ENCODE measurements around the gene HDAC5. TPM values are rescaled to one million over a fixed set of nuclear protein-coding genes. Genes with fewer than 3 reads are reported as not detected.

HDAC5 gene
- total RNA-seq, 1 experiment from 2014 or later: 25.9 TPM

DNA sequence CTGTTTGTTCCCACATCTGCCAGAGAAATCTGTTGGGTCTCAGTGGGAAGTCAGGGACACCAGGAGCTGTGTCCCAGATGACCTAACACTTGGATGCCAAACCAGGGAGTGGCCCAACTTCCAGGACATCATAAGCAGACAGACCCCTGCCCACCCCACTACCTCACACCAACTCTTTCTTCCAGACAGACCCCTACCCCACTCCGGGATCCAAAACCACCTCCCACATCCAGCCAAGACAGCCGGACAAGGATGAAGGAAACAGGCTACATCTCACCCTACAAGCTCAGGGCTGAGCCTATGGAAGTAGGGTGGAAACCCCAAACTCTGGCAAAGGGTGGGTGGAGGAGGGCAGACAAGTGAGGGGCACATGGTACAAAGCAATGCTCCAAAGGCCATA lies 3.6 kb downstream of the HDAC5 start:
- Histone ChIP-seq H3K36me3 (ENCODE audit: control insufficient read depth, insufficient read depth, low read length) (no peaks in the 10 kb centered on the region), H3K9me3 (no peaks in the 10 kb centered on the region), H3K27me3 (replicated peaks; ENCODE audit: control insufficient read depth, insufficient read depth, low read length) (no peaks in the 10 kb centered on the region), H3K4me3 (ENCODE audit: low read depth, low read length) (no peak overlapping the region), H3K4me1 (peaks cover 5% of the 10 kb centered on the region; the same call in 1 of the 2 replicates)
- H3K27ac Mint-ChIP-seq (ENCODE audit: unreplicated experiment): no peak overlapping the region
- DNase-seq: no peak
- TF ChIP-seq, protein P1, sequence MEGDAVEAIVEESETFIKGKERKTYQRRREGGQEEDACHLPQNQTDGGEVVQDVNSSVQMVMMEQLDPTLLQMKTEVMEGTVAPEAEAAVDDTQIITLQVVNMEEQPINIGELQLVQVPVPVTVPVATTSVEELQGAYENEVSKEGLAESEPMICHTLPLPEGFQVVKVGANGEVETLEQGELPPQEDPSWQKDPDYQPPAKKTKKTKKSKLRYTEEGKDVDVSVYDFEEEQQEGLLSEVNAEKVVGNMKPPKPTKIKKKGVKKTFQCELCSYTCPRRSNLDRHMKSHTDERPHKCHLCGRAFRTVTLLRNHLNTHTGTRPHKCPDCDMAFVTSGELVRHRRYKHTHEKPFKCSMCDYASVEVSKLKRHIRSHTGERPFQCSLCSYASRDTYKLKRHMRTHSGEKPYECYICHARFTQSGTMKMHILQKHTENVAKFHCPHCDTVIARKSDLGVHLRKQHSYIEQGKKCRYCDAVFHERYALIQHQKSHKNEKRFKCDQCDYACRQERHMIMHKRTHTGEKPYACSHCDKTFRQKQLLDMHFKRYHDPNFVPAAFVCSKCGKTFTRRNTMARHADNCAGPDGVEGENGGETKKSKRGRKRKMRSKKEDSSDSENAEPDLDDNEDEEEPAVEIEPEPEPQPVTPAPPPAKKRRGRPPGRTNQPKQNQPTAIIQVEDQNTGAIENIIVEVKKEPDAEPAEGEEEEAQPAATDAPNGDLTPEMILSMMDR (IDR thresholded peaks at IDR 0.05; ENCODE audit: insufficient read depth in 1 of 2, low read depth in 1 of 2, low read length in 1 of 2, severe bottlenecking in 1 of 2, unreplicated experiment in 1 of 2): no peak
- no peak overlapping the region for H3K4me3 Mint-ChIP-seq (ENCODE audit: unreplicated experiment)
- H3K27me3 Mint-ChIP-seq (ENCODE audit: insufficient read depth, unreplicated experiment): no peaks in the 10 kb centered on the region
- BruUV-seq (replicated peaks): no TSS peak
- no peaks in the 10 kb centered on the region for H3K9me3 Mint-ChIP-seq (ENCODE audit: unreplicated experiment)
- H3K4me1 Mint-ChIP-seq (ENCODE audit: low read depth, unreplicated experiment): peaks cover 7% of the 10 kb centered on the region
- no peaks in the 10 kb centered on the region for H3K36me3 Mint-ChIP-seq (ENCODE audit: insufficient read depth, unreplicated experiment)
- ChIA-PET POLR2A (interaction anchor here (0.6 kb wide), 1 partner anchor 13 kb away, joined by 6 read pairs; no protein-coding TSS in a partner anchor), CTCF (no interaction called here)
- intact Hi-C loops (cut with micrococcal nuclease; ENCODE audit: unreplicated experiment): no loop called here

DNA sequence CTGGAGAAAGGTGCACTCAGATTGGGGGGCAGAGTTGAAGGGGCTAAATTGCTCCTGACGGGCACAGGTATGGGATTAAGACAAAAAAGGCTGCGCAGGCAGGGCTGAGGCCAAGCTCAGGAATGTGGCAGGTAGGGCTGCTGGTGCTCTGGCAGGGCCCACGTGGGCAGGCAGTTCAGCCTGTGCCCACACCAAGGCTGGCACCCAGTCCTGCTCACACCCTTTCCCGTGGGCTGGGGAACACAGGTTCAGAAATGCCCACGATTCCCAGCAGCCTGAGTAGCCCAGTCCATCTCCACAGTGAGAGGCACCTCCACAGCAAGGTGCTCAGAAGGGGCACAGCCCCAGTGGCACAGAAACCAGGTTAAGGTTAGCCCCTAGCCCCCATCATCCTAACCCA lies 4.4 kb downstream of the HDAC5 start:
- no peaks in the 10 kb centered on the region for H3K9me3 Mint-ChIP-seq (ENCODE audit: unreplicated experiment)
- no peak overlapping the region for H3K4me3 ChIP-seq (ENCODE audit: low read depth, low read length)
- CTCF ChIA-PET: interaction anchor here (0.6 to 1.4 kb wide), 3 partner anchors 16 to 49 kb away, joined by 3 to 4 read pairs (median 3); no protein-coding TSS in a partner anchor
- no peak overlapping the region for H3K4me3 Mint-ChIP-seq (ENCODE audit: unreplicated experiment)
- no peak overlapping the region for H3K27ac Mint-ChIP-seq (ENCODE audit: unreplicated experiment)
- no peaks in the 10 kb centered on the region for H3K27me3 Mint-ChIP-seq (ENCODE audit: insufficient read depth, unreplicated experiment)
- no TSS peak for BruUV-seq (replicated peaks)
- H3K9me3 ChIP-seq: no peaks in the 10 kb centered on the region
- H3K27me3 ChIP-seq (replicated peaks; ENCODE audit: control insufficient read depth, insufficient read depth, low read length): no peaks in the 10 kb centered on the region
- no peak for DNase-seq
- no peaks in the 10 kb centered on the region for H3K36me3 ChIP-seq (ENCODE audit: control insufficient read depth, insufficient read depth, low read length)
- H3K36me3 Mint-ChIP-seq (ENCODE audit: insufficient read depth, unreplicated experiment): no peaks in the 10 kb centered on the region
- peaks cover 7% of the 10 kb centered on the region for H3K4me1 Mint-ChIP-seq (ENCODE audit: low read depth, unreplicated experiment)
- peaks cover 5% of the 10 kb centered on the region; the same call in 1 of the 2 replicates for H3K4me1 ChIP-seq
- TF ChIP-seq, protein P1 (IDR thresholded peaks at IDR 0.05; ENCODE audit: insufficient read depth in 1 of 2, low read depth in 1 of 2, low read length in 1 of 2, severe bottlenecking in 1 of 2, unreplicated experiment in 1 of 2): no peak
- POLR2A ChIA-PET: no interaction called here
- intact Hi-C loops (cut with micrococcal nuclease; ENCODE audit: unreplicated experiment): no loop called here

DNA sequence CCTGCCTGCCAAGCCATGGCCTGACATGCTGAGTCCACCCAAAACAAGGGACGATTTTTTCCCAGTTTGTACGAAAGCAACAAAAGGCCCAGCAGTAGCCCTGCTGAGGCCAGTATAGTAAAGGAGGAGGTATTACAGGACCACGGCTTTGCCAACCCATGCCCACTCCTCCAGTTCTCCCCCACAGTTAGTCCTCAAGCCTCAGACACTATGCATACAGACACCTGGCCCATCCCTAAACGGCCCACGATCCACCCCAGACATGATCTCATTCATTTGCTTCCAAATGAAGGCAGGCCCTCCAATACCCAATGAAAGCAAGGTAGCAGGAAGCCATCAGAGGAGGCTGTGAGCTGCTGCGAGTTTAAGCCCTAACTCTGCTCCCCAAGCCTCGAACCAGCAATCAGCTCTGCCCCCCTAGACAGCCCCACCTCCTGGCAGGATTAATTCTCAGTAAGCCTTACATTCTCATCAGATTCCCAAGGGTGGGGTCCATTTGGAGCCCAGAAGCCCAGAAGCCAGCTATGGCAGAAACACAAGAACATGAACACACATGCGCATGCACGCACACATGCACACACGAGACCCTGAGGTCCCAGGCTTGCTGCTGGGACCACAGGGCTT lies 4.9 kb downstream of the HDAC5 start:
- H3K4me1 Mint-ChIP-seq (ENCODE audit: low read depth, unreplicated experiment): peaks cover 7% of the 10 kb centered on the region
- TF ChIP-seq, protein P1 (IDR thresholded peaks at IDR 0.05; ENCODE audit: insufficient read depth in 1 of 2, low read depth in 1 of 2, low read length in 1 of 2, severe bottlenecking in 1 of 2, unreplicated experiment in 1 of 2): no peak
- CTCF ChIA-PET: interaction anchor here (0.6 to 1.4 kb wide), 3 partner anchors 16 to 50 kb away, joined by 3 to 4 read pairs (median 3); no protein-coding TSS in a partner anchor
- POLR2A ChIA-PET: no interaction called here
- peaks cover 5% of the 10 kb centered on the region; the same call in 1 of the 2 replicates for H3K4me1 ChIP-seq
- no peak overlapping the region for H3K27ac Mint-ChIP-seq (ENCODE audit: unreplicated experiment)
- H3K36me3 ChIP-seq (ENCODE audit: control insufficient read depth, insufficient read depth, low read length): no peaks in the 10 kb centered on the region
- no peak overlapping the region for H3K4me3 ChIP-seq (ENCODE audit: low read depth, low read length)
- H3K9me3 Mint-ChIP-seq (ENCODE audit: unreplicated experiment): no peaks in the 10 kb centered on the region
- no peak for DNase-seq
- H3K4me3 Mint-ChIP-seq (ENCODE audit: unreplicated experiment): no peak overlapping the region
- H3K27me3 ChIP-seq (replicated peaks; ENCODE audit: control insufficient read depth, insufficient read depth, low read length): no peaks in the 10 kb centered on the region
- no peaks in the 10 kb centered on the region for H3K36me3 Mint-ChIP-seq (ENCODE audit: insufficient read depth, unreplicated experiment)
- intact Hi-C loops (cut with micrococcal nuclease; ENCODE audit: unreplicated experiment): no loop called here
- H3K9me3 ChIP-seq: no peaks in the 10 kb centered on the region
- no peaks in the 10 kb centered on the region for H3K27me3 Mint-ChIP-seq (ENCODE audit: insufficient read depth, unreplicated experiment)
- no TSS peak for BruUV-seq (replicated peaks)

All from Caco-2 (cell line).